SK-N-MC (cell line): ENCODE results near the gene SMAD6.

Source experiments
- DNase-seq: peaks from one replicate; pipeline ENCODE4 v3.0.0-alpha.2; 2011; ENCODE audit warnings: low read depth, low spot score
- H3K27ac ChIP-seq: fragments of 200-600 bp; sonication (generic); 2 replicates; pipeline ENCODE4 v1.5.1; 2016; ENCODE audit warnings: mixed run types
- H3K36me3 ChIP-seq: fragments of 200-600 bp; sonication (generic); 2 replicates; pipeline ENCODE4 v1.6.1; 2017; ENCODE audit warnings: antibody characterized with exemption, low read length, mixed read lengths; ENCODE audit not compliant: insufficient read depth
- H3K4me3 ChIP-seq: fragments of 200-600 bp; sonication (generic); 2 replicates; pipeline ENCODE4 v1.5.1; 2016
- H3K9ac ChIP-seq: fragments of 200-600 bp; sonication (generic); 2 replicates; pipeline ENCODE4 v1.8.0; 2017; ENCODE audit warnings: mixed run types, mixed read lengths; ENCODE audit not compliant: insufficient read length
- H3K9me3 ChIP-seq: fragments of 200-600 bp; sonication (generic); 2 replicates; pipeline ENCODE4 v1.6.1; 2017; ENCODE audit warnings: low read depth, mild to moderate bottlenecking, antibody characterized with exemption, low read length, moderate library complexity, mixed read lengths
- EZH2 ChIP-seq: fragments of 200-600 bp; sonication (generic); IDR thresholded peaks from one replicate; pipeline ENCODE4 v1.6.1; 2017; ENCODE audit warnings: antibody characterized with exemption
- FOXP2 ChIP-seq: optimal IDR thresholded peaks from 2 replicates; pipeline ENCODE3; 2011; ENCODE audit warnings: mild to moderate bottlenecking, moderate library complexity; ENCODE audit not compliant: insufficient read depth; ENCODE audit errors: extremely low read length, control extremely low read depth
- POLR2AphosphoS5 ChIP-seq: IDR thresholded peaks from 2 replicates; pipeline ENCODE4 v1.6.1; 2012; ENCODE audit warnings: mild to moderate bottlenecking, low read depth, low read length, borderline replicate concordance

Gene SMAD6

GRCh38 chr15:66819084-66819483, 117.0 kb downstream of the SMAD6 start:
- no peak for DNase-seq
- Histone ChIP-seq H3K27ac (no peak overlapping the region), H3K36me3 (no peaks in the 10 kb centered on the region), H3K4me3 (no peak overlapping the region), H3K9me3 (no peaks in the 10 kb centered on the region), H3K9ac (no peak overlapping the region)
- no peak for TF ChIP-seq EZH2
- TF ChIP-seq POLR2AphosphoS5 = no peak
- no peak for TF ChIP-seq FOXP2

GRCh38 chr15:66820481-66821176, 118.6 kb downstream of the SMAD6 start:
- Histone ChIP-seq H3K27ac (no peak overlapping the region), H3K36me3 (no peaks in the 10 kb centered on the region), H3K9ac (no peak overlapping the region), H3K4me3 (no peak overlapping the region), H3K9me3 (no peaks in the 10 kb centered on the region)
- DNase-seq = no peak
- TF ChIP-seq FOXP2 (no peak), POLR2AphosphoS5 (no peak), EZH2 (no peak)

- H3K9ac ChIP-seq = no peak overlapping the region
- TF ChIP-seq FOXP2 (no peak), POLR2AphosphoS5 (no peak), EZH2 (no peak)
Measured at GRCh38 chr15:66821307-66821706, 119.3 kb downstream of the SMAD6 start.

GRCh38 chr15:66822114-66822513, 120.1 kb downstream of the SMAD6 start:
- Histone ChIP-seq H3K4me3 (no peak overlapping the region), H3K27ac (no peak overlapping the region), H3K9ac (no peak overlapping the region)

More at GRCh38 chr15:66821307-66821706, 119.3 kb downstream of the SMAD6 start:
- no peaks in the 10 kb centered on the region for H3K9me3 ChIP-seq
- H3K4me3 ChIP-seq = 0 out of 2 replicates have a peak overlapping the region, but pooled peaks have one; percentile 14
- H3K36me3 ChIP-seq = no peaks in the 10 kb centered on the region
- peak overlapping the region; percentile 36; the same call in 1 of the 2 replicates for H3K27ac ChIP-seq
- no peak for DNase-seq

GRCh38 chr15:66822576-66822975, 120.5 kb downstream of the SMAD6 start:
- DNase-seq = no peak
- no peak overlapping the region for H3K4me3 ChIP-seq
- no peak for TF ChIP-seq POLR2AphosphoS5
- H3K9ac ChIP-seq = no peak overlapping the region
- no peaks in the 10 kb centered on the region for H3K36me3 ChIP-seq
- H3K9me3 ChIP-seq = no peaks in the 10 kb centered on the region
- H3K27ac ChIP-seq = no peak overlapping the region

More at GRCh38 chr15:66822114-66822513, 120.1 kb downstream of the SMAD6 start:
- Histone ChIP-seq H3K9me3 (no peaks in the 10 kb centered on the region), H3K36me3 (no peaks in the 10 kb centered on the region)
- DNase-seq = no peak
- TF ChIP-seq POLR2AphosphoS5 (no peak), EZH2 (no peak), FOXP2 (no peak)

- no peaks in the 10 kb centered on the region for H3K36me3 ChIP-seq
- H3K9me3 ChIP-seq = no peaks in the 10 kb centered on the region
- no peak overlapping the region for H3K9ac ChIP-seq
- no peak overlapping the region for H3K4me3 ChIP-seq
- no peak overlapping the region for H3K27ac ChIP-seq
- no peak for DNase-seq
- TF ChIP-seq POLR2AphosphoS5 (no peak), EZH2 (no peak), FOXP2 (no peak)
Measured at GRCh38 chr15:66823601-66824000, 121.6 kb downstream of the SMAD6 start.

GRCh38 chr15:66824424-66824823, 122.4 kb downstream of the SMAD6 start:
- no peak for TF ChIP-seq FOXP2
- no peak overlapping the region for H3K9ac ChIP-seq
- H3K4me3 ChIP-seq = no peak overlapping the region
- H3K27ac ChIP-seq = no peak overlapping the region
- H3K36me3 ChIP-seq = no peaks in the 10 kb centered on the region
- H3K9me3 ChIP-seq = no peaks in the 10 kb centered on the region
- DNase-seq = no peak

- H3K9ac ChIP-seq = no peak overlapping the region
- no peak for DNase-seq
- H3K27ac ChIP-seq = no peak overlapping the region
- TF ChIP-seq FOXP2 (no peak), EZH2 (no peak), POLR2AphosphoS5 (no peak)
- no peak overlapping the region for H3K4me3 ChIP-seq
- no peaks in the 10 kb centered on the region for H3K9me3 ChIP-seq
- H3K36me3 ChIP-seq = no peaks in the 10 kb centered on the region
Measured at GRCh38 chr15:66825139-66825538, 123.1 kb downstream of the SMAD6 start.

GRCh38 chr15:66825731-66826130, 123.7 kb downstream of the SMAD6 start:
- no peak overlapping the region for H3K4me3 ChIP-seq
- TF ChIP-seq FOXP2 = no peak
- TF ChIP-seq EZH2 = no peak
- no peak for TF ChIP-seq POLR2AphosphoS5
- DNase-seq = no peak
- H3K9ac ChIP-seq = no peak overlapping the region
- no peaks in the 10 kb centered on the region for H3K36me3 ChIP-seq
- no peak overlapping the region for H3K27ac ChIP-seq
- H3K9me3 ChIP-seq = no peaks in the 10 kb centered on the region
